ENCODE results near the gene COL4A2.

DNA sequence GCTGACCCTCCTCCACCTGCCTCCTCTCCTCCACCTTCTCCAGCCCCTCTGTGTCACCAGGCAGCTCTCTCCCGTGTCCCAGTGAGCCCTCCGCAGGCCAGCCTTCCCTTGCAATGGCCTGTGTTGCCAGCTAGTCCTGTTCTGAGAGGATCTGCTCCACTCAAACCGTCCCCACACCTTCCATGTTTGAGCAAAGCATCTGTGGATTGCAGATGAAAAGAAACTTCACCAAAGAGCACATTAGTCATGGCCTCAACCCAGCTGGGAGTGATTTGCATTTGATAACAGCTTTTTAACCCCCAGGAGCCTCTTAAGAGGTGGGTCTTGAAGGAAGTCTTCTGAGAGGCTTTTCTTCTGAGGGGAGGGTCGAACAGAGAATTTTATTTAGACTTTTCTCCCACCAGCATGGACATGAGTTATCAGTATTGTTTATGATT is 72.8 kb downstream of the COL4A2 start:
- TF ChIP-seq CTCF (IDR thresholded peaks at IDR 0.05): no peak
- no peak for TF ChIP-seq EZH2 (IDR thresholded peaks at IDR 0.05; ENCODE audit: borderline replicate concordance, insufficient read depth, low read depth, low read length, poor library complexity, severe bottlenecking)

Measured in B cell (primary cell).